AG10803 (cell line): Measurements from ENCODE around the gene PIEZO1.

Source experiments
- DNase-seq: peaks from one replicate; pipeline ENCODE4 v3.0.0; 2010; ENCODE audit warnings: low read depth
- H3K4me3 ChIP-seq: 2 replicates; pipeline ENCODE4 v1.5.1; 2011; ENCODE audit warnings: mild to moderate bottlenecking, low read length, control low read depth
- CTCF ChIP-seq: conservative IDR thresholded peaks from 2 replicates; pipeline ENCODE4 v1.5.1; 2011; ENCODE audit warnings: mild to moderate bottlenecking, low read length, control low read depth, inconsistent platforms

Gene PIEZO1

GRCh38 chr16:88695218-88695617 lies 89.8 kb downstream of the PIEZO1 start:
- no peak for DNase-seq
- no peak overlapping the region for H3K4me3 ChIP-seq
- TF ChIP-seq CTCF = no peak

- no peak overlapping the region for H3K4me3 ChIP-seq
- DNase-seq = no peak
- no peak for TF ChIP-seq CTCF
Observed at GRCh38 chr16:88694221-88695087, 90.6 kb downstream of the PIEZO1 start.

- no peak for DNase-seq
- H3K4me3 ChIP-seq = no peak overlapping the region
- TF ChIP-seq CTCF = no peak
Observed at GRCh38 chr16:88693420-88694177, 91.4 kb downstream of the PIEZO1 start.

- no peak for DNase-seq
- no peak overlapping the region for H3K4me3 ChIP-seq
- no peak for TF ChIP-seq CTCF
Observed at GRCh38 chr16:88692861-88693260, 92.2 kb downstream of the PIEZO1 start.

- no peak for DNase-seq
- no peak overlapping the region for H3K4me3 ChIP-seq
- no peak for TF ChIP-seq CTCF
Observed at GRCh38 chr16:88691924-88692560, 93.0 kb downstream of the PIEZO1 start.

- no peak overlapping the region for H3K4me3 ChIP-seq
- DNase-seq = no peak
- no peak for TF ChIP-seq CTCF
Observed at GRCh38 chr16:88691129-88691813, 93.7 kb downstream of the PIEZO1 start.
